ENCODE results near the gene LPCAT2. TPM values are rescaled to one million over a fixed set of nuclear protein-coding genes. Genes with fewer than 3 reads are reported as not detected.

The LPCAT2 gene
- total RNA-seq, 1 donor from 2014 or later: 74.4 TPM

DNA sequence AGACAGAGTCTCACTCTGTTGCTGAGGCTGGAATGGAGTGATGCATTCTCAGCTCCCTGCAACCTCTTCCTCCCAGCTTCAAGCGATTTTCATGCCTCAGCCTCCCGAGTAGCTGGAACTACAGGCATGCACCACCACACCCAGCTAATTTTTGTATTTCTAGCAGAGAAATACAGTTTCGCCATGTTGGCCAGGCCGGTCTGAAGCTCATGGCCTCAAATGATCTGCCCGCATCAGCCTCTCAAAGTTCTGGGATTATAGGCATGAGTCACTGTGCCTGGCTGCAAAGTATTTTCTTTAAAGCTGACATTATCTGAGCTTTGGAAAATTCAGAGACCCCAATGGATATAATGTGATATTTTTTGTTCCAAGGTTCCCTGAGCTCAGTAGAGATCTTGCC, 115.8 kb downstream of the LPCAT2 start:
- Histone ChIP-seq H3K4me1 (ENCODE audit: insufficient read depth, low read length) (no peaks in the 10 kb centered on the region), H4K20me1 (ENCODE audit: insufficient read depth, low read length) (no peaks in the 10 kb centered on the region), H2AFZ (ENCODE audit: low read depth, low read length) (no peak overlapping the region), H3K27me3 (ENCODE audit: insufficient read depth, low read length) (peaks cover 3% of the 10 kb centered on the region), H3K9ac (ENCODE audit: low read length) (no peak overlapping the region), H3K9me3 (ENCODE audit: insufficient read depth, low read depth, low read length) (no peaks in the 10 kb centered on the region), H3K4me2 (ENCODE audit: low read length) (no peak overlapping the region), H3K79me2 (ENCODE audit: insufficient read depth, low read length) (no peaks in the 10 kb centered on the region), H3K27ac (ENCODE audit: low read depth, low read length) (no peak overlapping the region), H3K36me3 (ENCODE audit: insufficient read depth, low read length) (no peaks in the 10 kb centered on the region), H3K4me3 (ENCODE audit: insufficient read depth, low read depth, low read length) (no peak overlapping the region)
- Mint-ChIP-seq H3K36me3 (ENCODE audit: low read depth, unreplicated experiment) (no peaks in the 10 kb centered on the region), H3K27me3 (ENCODE audit: low read depth, unreplicated experiment) (peaks cover 33% of the 10 kb centered on the region), H3K27ac (ENCODE audit: unreplicated experiment) (no peak overlapping the region), H3K9me3 (ENCODE audit: unreplicated experiment) (peaks cover 19% of the 10 kb centered on the region), H3K4me3 (ENCODE audit: unreplicated experiment) (no peak overlapping the region), H3K4me1 (ENCODE audit: low read depth, unreplicated experiment) (no peaks in the 10 kb centered on the region)
- DNase-seq (ENCODE audit: low read depth) (no peak), FAIRE-seq (no peak)
- TF ChIP-seq EZH2 (IDR thresholded peaks at IDR 0.05; ENCODE audit: insufficient read depth, low read length): no peak
- TF ChIP-seq, protein P1, sequence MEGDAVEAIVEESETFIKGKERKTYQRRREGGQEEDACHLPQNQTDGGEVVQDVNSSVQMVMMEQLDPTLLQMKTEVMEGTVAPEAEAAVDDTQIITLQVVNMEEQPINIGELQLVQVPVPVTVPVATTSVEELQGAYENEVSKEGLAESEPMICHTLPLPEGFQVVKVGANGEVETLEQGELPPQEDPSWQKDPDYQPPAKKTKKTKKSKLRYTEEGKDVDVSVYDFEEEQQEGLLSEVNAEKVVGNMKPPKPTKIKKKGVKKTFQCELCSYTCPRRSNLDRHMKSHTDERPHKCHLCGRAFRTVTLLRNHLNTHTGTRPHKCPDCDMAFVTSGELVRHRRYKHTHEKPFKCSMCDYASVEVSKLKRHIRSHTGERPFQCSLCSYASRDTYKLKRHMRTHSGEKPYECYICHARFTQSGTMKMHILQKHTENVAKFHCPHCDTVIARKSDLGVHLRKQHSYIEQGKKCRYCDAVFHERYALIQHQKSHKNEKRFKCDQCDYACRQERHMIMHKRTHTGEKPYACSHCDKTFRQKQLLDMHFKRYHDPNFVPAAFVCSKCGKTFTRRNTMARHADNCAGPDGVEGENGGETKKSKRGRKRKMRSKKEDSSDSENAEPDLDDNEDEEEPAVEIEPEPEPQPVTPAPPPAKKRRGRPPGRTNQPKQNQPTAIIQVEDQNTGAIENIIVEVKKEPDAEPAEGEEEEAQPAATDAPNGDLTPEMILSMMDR (IDR thresholded peaks at IDR 0.05; ENCODE audit: insufficient read depth, low read depth, low read length): no peak

DNA sequence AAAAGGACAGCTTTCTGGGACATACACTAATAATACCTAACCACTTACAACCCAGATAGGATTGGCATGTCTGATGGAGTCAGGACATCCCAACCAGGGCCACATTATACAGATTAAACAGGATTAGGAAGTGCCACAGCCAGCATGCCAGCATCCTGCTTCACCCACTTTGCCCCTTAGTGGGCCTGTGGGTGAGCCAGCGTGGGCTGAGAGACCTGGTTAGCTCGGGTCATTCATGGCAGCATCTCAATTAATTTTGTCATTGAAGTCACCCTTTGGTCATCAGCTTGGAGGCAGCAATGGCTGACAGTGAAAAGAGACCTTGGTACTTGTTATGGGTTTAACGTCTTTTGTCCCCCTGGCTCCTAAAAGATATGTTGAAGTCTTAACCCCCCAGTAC, 117.0 kb downstream of the LPCAT2 start:
- FAIRE-seq (no peak), DNase-seq (ENCODE audit: low read depth) (no peak)
- H3K4me3 ChIP-seq (ENCODE audit: insufficient read depth, low read depth, low read length): no peak overlapping the region
- peaks cover 3% of the 10 kb centered on the region for H3K27me3 ChIP-seq (ENCODE audit: insufficient read depth, low read length)
- Mint-ChIP-seq H3K27me3 (ENCODE audit: low read depth, unreplicated experiment) (peaks cover 33% of the 10 kb centered on the region), H3K4me3 (ENCODE audit: unreplicated experiment) (no peak overlapping the region), H3K4me1 (ENCODE audit: low read depth, unreplicated experiment) (no peaks in the 10 kb centered on the region), H3K27ac (ENCODE audit: unreplicated experiment) (no peak overlapping the region), H3K36me3 (ENCODE audit: low read depth, unreplicated experiment) (no peaks in the 10 kb centered on the region), H3K9me3 (ENCODE audit: unreplicated experiment) (peaks cover 10% of the 10 kb centered on the region)
- H3K79me2 ChIP-seq (ENCODE audit: insufficient read depth, low read length): no peaks in the 10 kb centered on the region
- no peaks in the 10 kb centered on the region for H3K36me3 ChIP-seq (ENCODE audit: insufficient read depth, low read length)
- H3K4me2 ChIP-seq (ENCODE audit: low read length): no peak overlapping the region
- no peaks in the 10 kb centered on the region for H3K4me1 ChIP-seq (ENCODE audit: insufficient read depth, low read length)
- H3K9ac ChIP-seq (ENCODE audit: low read length): no peak overlapping the region
- TF ChIP-seq, protein P1 (IDR thresholded peaks at IDR 0.05; ENCODE audit: insufficient read depth, low read depth, low read length): no peak
- TF ChIP-seq EZH2 (IDR thresholded peaks at IDR 0.05; ENCODE audit: insufficient read depth, low read length): no peak
- H3K9me3 ChIP-seq (ENCODE audit: insufficient read depth, low read depth, low read length): no peaks in the 10 kb centered on the region
- H3K27ac ChIP-seq (ENCODE audit: low read depth, low read length): no peak overlapping the region
- H2AFZ ChIP-seq (ENCODE audit: low read depth, low read length): no peak overlapping the region
- H4K20me1 ChIP-seq (ENCODE audit: insufficient read depth, low read length): no peaks in the 10 kb centered on the region

DNA sequence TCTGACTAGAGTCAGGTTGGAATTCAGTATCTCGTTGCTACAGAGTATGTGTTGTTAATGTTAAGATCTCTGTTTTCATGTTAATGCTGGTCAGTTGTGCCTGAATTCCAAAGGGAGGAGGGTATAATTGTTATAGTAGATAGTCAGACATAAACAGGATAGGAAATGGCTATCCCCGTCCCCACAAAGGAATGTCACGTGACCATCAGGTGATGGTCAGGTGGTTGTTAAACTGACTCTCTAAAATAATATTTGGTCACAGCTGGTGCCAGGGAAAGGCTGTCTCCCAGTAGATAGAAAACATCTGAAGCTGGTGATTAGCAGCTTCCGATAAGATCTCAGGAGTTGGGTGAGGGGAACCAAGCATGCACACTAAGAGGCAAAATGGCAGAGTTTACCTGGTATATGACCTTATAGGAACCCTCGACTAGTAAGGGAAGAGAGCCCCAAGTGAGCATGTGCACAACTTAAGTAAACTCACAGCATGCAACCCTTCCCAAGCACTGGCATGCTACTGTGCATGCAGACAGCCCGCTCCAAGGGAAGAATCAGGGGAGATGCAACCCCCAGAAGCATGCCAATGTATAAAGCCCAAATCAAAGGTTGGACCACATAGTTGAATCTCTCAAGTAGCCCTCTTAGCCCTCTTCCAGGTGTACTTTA, 119.6 kb downstream of the LPCAT2 start:
- Mint-ChIP-seq H3K27ac (ENCODE audit: unreplicated experiment) (no peak overlapping the region), H3K4me3 (ENCODE audit: unreplicated experiment) (no peak overlapping the region), H3K36me3 (ENCODE audit: low read depth, unreplicated experiment) (no peaks in the 10 kb centered on the region), H3K4me1 (ENCODE audit: low read depth, unreplicated experiment) (no peaks in the 10 kb centered on the region), H3K27me3 (ENCODE audit: low read depth, unreplicated experiment) (peaks cover 29% of the 10 kb centered on the region), H3K9me3 (ENCODE audit: unreplicated experiment) (peaks cover 13% of the 10 kb centered on the region)
- H2AFZ ChIP-seq (ENCODE audit: low read depth, low read length): no peak overlapping the region
- no peaks in the 10 kb centered on the region for H3K27me3 ChIP-seq (ENCODE audit: insufficient read depth, low read length)
- H3K27ac ChIP-seq (ENCODE audit: low read depth, low read length): no peak overlapping the region
- no peak for FAIRE-seq
- TF ChIP-seq EZH2 (IDR thresholded peaks at IDR 0.05; ENCODE audit: insufficient read depth, low read length): no peak
- TF ChIP-seq, protein P1 (IDR thresholded peaks at IDR 0.05; ENCODE audit: insufficient read depth, low read depth, low read length): no peak
- H3K9me3 ChIP-seq (ENCODE audit: insufficient read depth, low read depth, low read length): no peaks in the 10 kb centered on the region
- no peaks in the 10 kb centered on the region for H4K20me1 ChIP-seq (ENCODE audit: insufficient read depth, low read length)
- H3K36me3 ChIP-seq (ENCODE audit: insufficient read depth, low read length): no peaks in the 10 kb centered on the region
- H3K79me2 ChIP-seq (ENCODE audit: insufficient read depth, low read length): no peaks in the 10 kb centered on the region
- H3K4me1 ChIP-seq (ENCODE audit: insufficient read depth, low read length): no peaks in the 10 kb centered on the region
- no peak overlapping the region for H3K9ac ChIP-seq (ENCODE audit: low read length)
- H3K4me2 ChIP-seq (ENCODE audit: low read length): no peak overlapping the region
- H3K4me3 ChIP-seq (ENCODE audit: insufficient read depth, low read depth, low read length): no peak overlapping the region
- DNase-seq (ENCODE audit: low read depth): no peak
